Stomach (tissue), 4 donors: ENCODE measurements around the gene RHEX.

Experiments used
- CTCF ChIP-seq, 7 experiments: fragments of 450-650 bp in 4 of 7; fragments of 200-600 bp in 3 of 7; sonication (generic) in 3 of 7; IDR thresholded peaks; one replicate each; pipeline ENCODE4 v1.5.1; 2016 to 2019; ENCODE audit warnings: antibody characterized with exemption in 7 of 7, control low read depth in 2 of 7, mild to moderate bottlenecking in 1 of 7
- POLR2A ChIP-seq, 4 donors: fragments of 450-650 bp; IDR thresholded peaks; one replicate each; pipeline ENCODE4 v1.6.1; 2016; ENCODE audit warnings: antibody characterized with exemption in 4 of 4, control low read depth in 2 of 4, mild to moderate bottlenecking in 1 of 4, moderate library complexity in 1 of 4
- POLR2AphosphoS5 ChIP-seq, 3 donors: sonication (generic); formaldehyde crosslinking; IDR thresholded peaks; one replicate each; pipeline ENCODE4 v1.6.1; 2016; ENCODE audit warnings: antibody characterized with exemption in 3 of 3

GRCh38 chr1:206013026-206013795 lies 39.8 kb upstream of the RHEX start:
- no peak for TF ChIP-seq CTCF (IDR thresholded peaks at IDR 0.05)
- no peak for TF ChIP-seq POLR2AphosphoS5 (IDR thresholded peaks at IDR 0.05)
- no peak for TF ChIP-seq POLR2A (IDR thresholded peaks at IDR 0.05)
